RCC 7860 (cell line): ENCODE measurements around the gene SUCLG1.

Experiments used
- DNase-seq: peaks from one replicate; pipeline ENCODE4 v3.0.0-alpha.2; 2015; ENCODE audit warnings: low spot score
- FAIRE-seq: peaks from 2 replicates; lab custom pipeline; 2012; peaks lifted over from hg19 to GRCh38; lab: Jason Lieb, UNC

SUCLG1 gene

DNA sequence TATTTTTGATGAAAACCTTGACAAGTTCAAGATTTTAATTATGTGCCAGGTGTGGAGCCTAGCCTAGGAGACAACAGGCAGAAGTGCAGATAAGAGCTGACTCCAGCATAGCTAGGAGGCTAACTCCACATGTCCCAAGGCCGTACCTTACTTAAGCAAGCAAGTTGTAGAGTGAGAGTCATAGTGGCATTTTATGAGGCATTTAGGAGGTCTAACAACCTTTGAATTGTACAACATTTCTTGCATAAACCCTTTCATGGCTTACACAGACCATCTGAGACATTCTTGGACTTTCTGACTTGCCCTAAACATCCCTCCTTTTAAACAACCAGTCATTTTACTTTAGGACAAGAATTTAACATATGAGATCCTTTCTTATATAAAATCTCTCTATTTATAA, 8.3 kb upstream of the SUCLG1 start:
- no peak for DNase-seq
- FAIRE-seq = no peak

DNA sequence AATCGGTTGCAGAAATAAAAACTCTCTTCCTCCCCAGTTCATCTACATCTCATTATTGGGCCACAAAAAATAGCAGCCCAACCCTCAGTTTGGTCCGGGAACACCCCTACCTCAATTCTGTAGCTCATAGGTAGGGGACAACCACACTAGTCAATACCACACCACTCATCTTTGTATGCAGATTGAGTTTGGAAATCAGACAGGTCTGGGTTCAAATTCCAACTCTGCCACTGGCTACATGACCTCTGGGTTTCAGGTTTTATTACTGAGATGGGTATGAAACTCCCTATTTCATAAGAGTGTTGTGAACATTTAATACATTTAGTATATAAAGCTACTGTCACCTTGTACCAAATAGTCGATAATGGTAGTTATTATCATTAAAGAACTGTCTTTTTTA, 2.2 kb upstream of the SUCLG1 start:
- no peak for FAIRE-seq

DNA sequence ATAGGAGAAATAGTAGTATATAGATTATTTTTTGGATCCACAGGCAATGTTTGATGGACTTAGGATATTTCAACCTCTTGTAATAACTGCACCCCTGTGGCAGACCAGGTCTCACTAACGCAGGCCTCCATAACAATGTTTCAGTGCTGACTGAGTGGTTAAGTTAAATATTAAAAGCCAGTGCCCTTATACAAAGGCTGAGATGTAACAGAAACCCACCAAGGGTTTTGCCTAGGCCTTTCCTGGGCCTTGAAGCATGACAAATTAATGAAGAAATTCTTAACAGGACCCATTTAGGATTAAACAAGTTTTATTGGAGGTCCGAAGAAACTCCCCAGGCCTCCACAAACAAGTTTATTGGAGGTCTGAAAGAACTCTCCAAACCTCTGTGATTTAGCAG, 1.6 kb upstream of the SUCLG1 start:
- DNase-seq (no peak), FAIRE-seq (no peak)

More for the DNA sequence above, 2.2 kb upstream of the SUCLG1 start:
- no peak for DNase-seq

DNA sequence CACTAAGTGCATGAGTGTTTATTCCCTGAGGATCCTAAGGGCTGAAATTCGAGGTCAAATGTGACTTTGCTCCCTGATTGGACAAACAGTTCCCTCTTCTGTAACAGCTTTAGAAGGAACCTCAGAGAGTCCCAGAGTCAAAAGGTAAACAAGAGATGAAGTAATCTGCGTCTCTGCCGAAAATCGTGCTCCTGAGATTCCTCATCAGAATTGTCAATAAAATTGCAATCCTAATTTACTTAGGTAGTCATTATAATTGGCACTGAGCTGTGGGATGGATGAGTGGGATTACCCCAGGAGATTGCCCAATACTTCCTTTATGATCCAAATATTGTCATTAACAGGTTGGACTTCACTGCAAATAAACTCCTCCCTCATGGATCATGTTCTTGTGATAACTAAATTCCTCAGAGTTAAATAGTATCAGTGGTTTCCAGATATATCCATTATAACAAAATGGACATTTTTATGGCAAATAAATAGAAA, 907 bp upstream of the SUCLG1 start:
- FAIRE-seq (no peak), DNase-seq (no peak)

DNA sequence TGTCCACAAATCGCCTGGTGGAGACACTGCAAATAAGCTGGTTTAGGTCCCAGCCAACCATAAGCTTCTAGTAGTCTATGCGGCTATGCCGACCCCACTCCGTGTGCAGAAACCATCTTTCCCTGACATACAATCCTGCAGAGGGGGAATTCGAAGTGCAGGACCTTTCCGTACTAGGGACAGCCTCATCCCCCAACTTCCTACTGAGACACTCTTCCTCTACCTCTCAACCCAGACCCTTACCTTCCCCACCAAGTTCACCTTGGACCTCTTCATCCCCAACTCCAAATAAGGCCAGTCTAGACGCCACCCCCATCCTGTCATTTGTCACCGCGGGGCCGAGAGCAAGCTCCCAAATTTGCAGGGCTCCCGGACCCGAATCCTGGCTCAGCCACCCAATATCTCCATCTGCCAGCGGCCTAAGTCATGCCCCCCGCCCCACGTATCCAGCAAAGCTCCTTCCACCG, 496 bp downstream of the SUCLG1 start:
- DNase-seq = no peak
- no peak for FAIRE-seq

DNA sequence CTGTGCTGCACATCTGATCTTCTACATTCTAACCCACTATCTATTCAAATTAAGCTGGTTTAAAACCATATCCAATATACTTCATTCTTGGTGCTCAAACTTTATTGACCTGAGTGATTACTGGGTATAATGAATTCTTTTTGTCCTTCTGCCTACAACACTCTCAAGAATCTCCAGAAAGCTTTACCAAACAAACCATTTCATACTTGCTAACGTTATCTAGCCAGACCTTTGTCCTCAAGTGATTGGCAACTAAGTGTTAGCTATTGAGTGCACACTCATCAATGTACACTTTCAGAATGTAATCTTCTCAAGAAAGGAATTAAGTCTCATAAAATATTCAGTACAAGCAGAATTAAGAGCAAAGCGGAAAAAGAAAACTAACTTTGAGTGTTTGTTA, 1.4 kb downstream of the SUCLG1 start:
- FAIRE-seq (no peak), DNase-seq (no peak)

DNA sequence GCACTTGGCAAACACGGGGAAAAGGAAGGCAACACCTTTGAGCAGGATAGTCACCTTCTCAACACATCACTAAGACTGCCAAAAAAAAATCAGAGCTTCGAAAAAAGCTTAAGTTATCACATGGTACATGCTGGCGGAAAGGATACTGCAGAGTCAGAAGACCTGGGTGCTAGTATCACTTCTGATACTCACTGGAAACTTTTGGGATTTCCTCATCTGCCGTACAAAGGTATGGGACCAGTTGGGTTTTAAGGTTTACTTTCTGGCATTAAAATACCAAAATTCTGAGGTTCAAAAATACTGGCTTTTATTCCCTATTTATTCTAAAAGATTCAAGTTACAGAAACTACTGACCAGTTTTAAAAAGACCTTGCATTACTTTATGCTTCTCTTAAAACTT, 2.9 kb downstream of the SUCLG1 start:
- no peak for FAIRE-seq

DNA sequence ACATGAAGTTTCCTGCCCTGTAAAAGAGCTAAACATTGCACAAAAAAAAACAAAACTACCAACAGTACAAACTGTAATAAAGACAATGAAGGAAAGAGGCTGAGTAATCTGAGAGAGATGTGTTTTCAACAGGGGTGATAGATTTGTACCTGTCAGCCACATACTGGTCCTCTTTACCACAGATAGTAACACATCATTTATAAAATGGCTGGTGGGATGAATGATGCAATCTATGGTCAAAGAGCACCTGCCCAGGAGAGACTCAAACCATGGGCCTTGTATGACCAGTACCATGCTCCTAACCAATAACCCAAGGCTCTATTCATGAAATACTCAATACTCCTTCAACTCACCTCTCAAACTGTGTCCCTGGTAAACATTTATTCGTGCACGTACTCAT, 4.5 kb downstream of the SUCLG1 start:
- no peak for FAIRE-seq
- DNase-seq = no peak

More for the DNA sequence above, 2.9 kb downstream of the SUCLG1 start:
- DNase-seq = no peak

DNA sequence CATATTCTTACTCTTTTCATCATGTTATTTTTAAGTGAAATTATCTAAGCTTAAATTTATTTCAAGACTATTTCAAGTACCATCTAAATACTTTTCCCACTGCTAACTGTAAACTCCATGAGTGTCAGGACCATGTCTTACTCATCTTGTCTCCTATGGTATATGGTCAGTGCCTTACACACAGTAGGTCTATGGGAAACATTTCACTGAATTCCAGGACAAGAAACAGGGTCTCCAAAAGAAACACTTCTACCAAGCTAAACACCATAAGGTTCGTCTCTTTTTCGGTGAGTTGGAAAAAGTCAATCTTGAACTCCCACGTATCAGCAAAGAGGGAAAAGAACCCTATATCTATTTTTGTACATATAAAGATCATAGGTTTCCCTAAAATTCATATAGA, 6.5 kb downstream of the SUCLG1 start:
- no peak for DNase-seq
- FAIRE-seq = no peak

DNA sequence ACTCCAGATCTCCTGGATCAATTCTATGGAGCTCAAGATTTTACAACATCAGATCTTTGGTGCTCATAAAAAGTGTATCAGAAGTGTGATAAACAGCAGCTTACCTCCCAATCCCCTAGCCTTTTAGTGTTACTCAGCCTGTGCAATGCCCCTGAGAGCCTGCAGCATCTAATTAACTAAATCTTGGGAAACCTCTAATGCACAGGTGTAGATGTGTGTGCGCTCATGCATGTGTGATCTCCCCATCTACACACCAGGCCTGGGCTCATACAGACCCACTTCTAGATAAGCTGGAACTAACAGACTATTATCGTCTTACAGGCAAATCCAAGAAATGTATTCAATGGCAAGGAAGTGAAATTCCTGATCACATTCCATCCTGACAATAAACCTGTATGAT, 7.5 kb downstream of the SUCLG1 start:
- no peak for DNase-seq
- FAIRE-seq = no peak

DNA sequence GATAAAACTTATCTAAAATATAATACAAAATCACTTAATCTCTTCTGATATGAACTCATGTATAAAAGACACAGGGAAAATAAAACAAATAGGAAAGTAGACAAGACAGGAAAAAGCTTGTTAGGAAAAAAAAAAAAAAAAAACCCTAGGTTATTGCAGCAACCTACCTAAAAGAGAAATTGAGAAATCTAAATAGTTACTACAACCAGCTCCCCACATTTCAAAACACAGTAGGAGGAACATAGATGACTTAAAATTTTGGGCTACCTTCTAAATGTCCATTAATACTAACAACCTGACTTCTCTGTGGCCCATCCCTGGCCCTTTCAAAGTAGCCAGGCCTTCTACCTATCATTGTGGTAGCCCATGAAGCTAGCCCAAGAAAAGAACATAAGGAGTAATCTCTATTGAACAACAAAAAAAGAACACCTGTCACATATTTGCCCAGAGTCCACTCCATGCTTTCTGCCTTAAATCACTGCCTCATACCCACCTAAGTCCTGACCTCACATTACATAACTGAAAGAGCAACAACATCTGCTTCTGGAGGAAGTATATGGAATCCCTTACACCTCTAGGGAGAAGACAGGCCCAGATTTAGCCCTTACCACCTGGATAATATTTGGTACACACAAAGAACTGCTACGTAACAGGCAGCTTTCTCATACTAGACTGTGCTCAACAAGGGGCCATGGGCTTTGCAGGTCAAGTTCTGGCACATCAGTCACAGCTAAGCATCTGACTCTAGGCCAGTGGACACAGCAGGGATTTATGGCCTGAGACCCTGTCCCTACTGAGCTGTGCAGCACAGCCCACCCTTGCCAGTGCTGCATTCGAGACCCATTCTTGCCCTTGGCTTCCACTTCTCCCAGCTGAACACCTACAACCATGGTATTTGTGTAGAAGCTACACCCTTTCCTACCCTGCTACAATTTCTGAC, 8.5 kb downstream of the SUCLG1 start:
- DNase-seq (no peak), FAIRE-seq (no peak)

DNA sequence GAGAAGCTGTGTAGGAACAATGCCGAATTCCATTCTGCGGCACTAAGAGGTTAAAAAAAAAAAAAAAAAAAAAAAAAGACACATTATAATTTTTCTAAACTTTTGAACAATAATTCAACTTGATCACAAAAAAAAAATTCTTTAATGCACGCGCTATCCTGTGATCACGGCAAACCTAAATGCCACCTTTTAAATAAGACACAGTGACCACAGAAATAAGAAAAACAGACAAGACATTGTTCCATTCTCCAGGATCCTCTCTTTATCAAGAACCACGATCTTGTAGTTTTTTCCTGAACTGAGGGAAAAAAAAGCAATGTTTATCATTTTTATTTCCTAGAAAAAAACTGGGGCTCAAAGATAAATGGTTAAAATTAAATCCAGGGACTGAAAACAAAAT, 9.4 kb downstream of the SUCLG1 start:
- FAIRE-seq = no peak
- DNase-seq = no peak

DNA sequence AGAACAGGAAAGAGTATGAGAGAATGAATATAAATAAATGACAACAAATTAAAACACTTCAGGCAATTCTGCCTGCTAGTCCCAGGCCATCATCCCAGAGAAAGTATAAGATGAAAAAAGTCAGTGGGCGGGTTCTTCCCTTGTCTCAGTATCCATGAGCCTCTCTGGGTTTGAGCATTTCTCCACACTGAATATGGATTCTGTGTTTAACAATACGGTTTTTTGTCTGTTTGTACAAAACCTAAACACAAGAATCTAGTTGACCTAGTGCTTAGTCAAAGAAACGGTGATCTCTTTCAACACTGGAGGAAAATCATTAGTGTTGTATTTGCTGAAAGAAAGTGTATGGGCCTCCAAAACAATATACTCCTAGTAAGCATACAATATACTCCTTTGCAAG, 10.0 kb downstream of the SUCLG1 start:
- DNase-seq = no peak
- FAIRE-seq = no peak

DNA sequence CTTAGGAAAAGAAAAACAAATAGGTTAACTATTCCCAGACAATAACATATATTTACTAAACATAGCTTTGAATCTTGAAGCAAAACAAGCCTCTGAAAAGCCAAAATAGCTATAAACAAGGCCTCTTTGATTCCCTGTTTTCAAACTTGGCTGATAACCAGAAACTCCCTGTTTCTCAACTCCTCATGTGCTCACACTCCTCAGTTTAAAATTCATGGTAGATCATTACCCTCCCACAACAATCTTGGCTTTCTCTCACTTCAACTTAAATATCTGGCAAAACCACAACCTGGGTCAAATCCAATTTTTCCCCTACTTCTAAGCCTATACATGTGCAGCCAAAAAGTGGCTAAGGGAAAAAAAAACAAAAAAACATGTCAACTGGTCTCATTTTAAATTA, 15.6 kb downstream of the SUCLG1 start:
- no peak for FAIRE-seq
- DNase-seq = no peak

DNA sequence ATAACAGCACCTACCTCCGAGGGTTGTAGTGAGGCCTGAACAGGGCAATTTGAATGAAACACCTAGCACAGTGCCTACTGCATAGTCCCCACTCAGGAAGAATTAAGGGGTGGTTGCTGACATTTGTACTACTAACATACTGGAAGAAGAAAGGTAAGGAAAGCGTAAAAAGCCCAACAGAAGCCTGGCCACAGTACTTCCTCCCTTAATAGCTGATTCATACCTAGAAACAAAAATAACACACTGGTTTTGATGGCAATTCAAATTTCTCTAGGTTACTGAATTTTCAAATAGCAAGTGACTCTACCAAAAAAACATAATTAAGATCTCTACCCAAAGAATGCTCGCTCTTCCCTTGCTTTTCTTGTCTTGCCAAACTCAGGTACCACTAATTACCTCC, 16.2 kb downstream of the SUCLG1 start:
- FAIRE-seq (no peak), DNase-seq (no peak)

DNA sequence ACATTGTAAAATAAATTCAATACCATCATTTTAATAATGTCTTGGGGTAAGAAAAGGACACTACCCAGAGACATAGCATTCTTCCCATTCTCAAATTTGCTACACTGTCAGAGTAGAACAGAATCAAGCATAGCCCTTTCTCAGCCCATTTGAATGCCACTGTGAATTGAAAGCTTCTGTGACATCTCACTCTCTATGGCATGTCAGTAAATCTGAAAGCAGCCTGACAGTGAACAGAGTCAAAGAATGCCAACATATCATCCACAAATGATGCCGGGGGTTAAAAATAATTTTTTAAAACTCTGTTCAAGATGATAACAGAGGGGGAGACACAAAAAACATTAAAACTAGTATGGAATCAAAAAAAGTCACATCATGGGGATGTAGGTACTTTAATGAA, 17.6 kb downstream of the SUCLG1 start:
- FAIRE-seq (no peak), DNase-seq (no peak)

DNA sequence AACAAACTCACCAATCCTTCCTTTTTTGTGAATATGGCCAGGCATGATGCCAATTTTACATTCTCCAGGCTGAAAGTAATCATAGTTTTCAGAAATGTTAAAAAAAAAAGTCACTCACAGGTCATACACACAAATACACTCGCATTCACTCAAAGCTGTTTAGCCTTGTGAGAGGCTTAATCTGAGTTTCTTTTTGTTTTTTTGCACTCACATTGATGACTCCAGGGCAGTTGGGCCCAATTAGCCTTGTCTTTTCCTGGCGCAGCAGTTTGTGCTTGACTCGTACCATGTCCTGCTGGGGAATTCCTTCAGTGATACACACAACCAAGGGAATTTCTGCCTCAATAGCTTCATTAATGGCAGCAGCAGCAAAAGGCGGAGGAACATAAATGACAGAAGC, 18.0 kb downstream of the SUCLG1 start:
- FAIRE-seq (no peak), DNase-seq (no peak)

DNA sequence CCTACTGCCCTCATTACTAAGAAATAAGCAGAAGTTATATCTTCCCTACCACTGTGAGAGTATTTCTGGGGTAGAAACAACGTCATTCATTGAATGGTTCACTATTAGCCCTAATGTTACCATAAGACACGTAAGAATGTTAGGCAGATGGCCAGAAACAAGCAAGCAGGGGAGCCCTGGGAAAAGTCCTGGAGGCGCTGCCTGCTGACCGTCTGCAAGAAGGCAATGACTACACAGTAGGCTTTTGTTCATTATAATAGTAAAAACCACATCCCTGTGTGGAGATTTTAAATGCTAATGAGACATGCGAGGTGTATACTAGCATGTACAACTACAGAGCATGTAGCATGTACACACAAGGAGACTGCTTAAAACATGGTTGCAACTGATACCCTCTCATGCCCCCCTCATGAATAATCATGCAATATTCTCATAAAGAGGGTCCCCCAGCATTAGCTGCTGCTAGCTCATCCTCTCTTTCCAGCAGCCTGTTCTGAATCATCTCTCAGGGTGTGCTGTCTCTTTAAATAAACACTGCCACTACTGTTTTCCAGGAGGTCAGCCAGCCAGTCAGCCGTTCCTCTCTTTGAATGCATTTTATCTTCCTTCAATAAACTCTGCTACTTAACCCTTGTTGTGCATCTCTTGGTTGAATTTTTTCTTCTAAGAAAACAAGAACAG, 23.6 kb downstream of the SUCLG1 start:
- DNase-seq (no peak), FAIRE-seq (no peak)

DNA sequence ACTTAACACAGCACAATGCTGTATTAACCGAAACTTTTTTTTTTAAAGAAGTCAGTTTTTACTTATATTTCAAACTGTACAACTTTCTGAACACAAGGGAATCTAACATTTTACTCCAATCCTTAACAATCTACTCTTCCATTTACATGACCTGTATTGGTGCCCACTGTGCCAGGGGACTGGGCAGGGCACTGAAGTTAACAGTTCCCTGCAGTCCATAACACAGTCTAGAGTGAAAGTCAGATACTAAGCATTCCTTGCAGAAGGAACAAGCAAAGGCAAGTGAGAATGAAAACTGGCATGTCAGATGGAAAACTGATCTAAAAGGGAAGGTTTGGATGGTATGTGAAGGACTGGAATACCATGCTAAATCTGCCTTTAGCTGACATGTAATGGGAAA, 29.8 kb downstream of the SUCLG1 start:
- DNase-seq = no peak
- FAIRE-seq = no peak

DNA sequence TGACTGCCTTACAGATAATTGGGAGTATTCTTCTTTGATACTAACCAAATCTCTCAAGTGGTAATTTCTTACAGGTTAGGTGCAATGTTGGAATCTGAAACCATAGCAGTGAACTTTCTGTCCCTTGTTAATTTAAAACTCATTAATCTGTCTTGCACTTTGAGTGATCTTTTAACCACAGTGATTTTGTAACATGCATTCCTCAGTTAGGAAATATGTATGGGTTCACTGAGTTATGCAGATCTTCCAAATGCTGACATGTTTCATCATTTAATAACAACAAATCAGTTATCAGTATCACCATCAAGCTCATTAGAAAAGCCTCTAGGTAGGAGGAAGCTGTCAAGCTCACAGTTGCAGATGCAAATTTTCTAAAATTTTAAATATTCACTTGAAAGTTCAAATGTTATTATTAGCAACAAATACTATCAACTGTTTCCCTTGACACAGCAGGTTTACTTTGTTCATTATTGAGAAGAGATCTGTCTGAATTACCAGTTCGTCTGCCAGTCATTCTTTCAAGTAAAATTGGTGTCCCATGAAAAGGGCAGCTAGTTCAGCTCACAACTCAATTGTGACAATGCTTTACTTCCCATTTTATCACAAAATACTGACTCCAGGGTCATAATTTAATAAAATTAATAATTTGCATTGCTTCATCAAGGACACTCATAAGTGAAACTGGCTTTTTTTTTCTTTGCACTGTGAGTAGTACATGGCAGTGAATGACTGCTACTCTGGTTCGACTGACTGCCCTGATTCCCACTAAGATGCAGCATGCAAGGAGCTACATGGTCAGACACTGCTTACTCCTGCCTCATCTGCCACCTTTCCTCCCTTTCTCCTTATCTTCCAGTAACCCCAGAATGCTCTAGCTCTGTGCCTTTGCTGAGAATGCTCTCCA, 31.6 kb downstream of the SUCLG1 start:
- no peak for DNase-seq

DNA sequence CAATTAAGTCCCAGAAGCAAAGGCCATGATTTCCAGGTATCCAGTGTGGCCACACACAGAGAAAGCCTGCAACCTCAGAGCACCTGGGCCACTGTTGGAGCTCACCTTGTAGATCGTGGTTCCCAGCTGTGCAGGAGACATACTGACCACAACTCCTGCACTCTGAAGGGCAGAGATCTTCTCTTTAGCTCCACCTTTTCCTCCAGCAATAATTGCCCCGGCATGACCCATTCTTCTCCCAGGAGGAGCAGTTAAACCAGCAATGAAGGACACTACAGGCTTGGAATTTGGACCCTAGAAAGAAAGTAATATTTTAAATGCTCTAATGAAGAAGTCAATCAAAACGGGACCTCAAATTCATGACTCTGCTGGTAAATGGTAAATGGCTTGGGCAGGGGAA, 33.8 kb downstream of the SUCLG1 start:
- no peak for FAIRE-seq
- DNase-seq = no peak

More for the DNA sequence above, 31.6 kb downstream of the SUCLG1 start:
- FAIRE-seq = no peak
